Common myeloid progenitor, CD34-positive (primary cell): Measurements from ENCODE around the gene SOX30.
A peak's percentile ranks its signal among the peaks of the same experiment; 100 is the strongest.

ENCODE experiments used
- CTCF ChIA-PET: fragments of 350-600 bp; sonication (Branson Sonifier 250); formaldehyde crosslinking; loops from one replicate; lab custom pipeline; 2021; ENCODE audit warnings: antibody characterized with exemption; lab: Charles Lee
- POLR2A ChIA-PET: fragments of 350-600 bp; sonication (Branson Sonifier 250); formaldehyde crosslinking; loops from one replicate; lab custom pipeline; 2021; ENCODE audit warnings: antibody characterized with exemption; lab: Charles Lee
- DNase-seq, 3 donors: peaks; one replicate each; pipeline versions ENCODE4 v3.0.0 to v3.0.0-alpha.2; 2013
- H3K27ac ChIP-seq, 2 experiments: 1 replicate in 1 of 2; 2 replicates in 1 of 2; pipeline ENCODE4 v1.7.0; 2013; ENCODE audit warnings: inconsistent platforms in 2 of 2, low read length in 2 of 2, mild to moderate bottlenecking in 2 of 2, low read depth in 1 of 2, moderate library complexity in 1 of 2; ENCODE audit not compliant: severe bottlenecking in 2 of 2, insufficient read depth in 1 of 2, poor library complexity in 1 of 2
- H3K27me3 ChIP-seq, 5 experiments: replicated peaks in 2 of 5; 1 replicate in 3 of 5; 2 replicates in 2 of 5; pipeline versions ENCODE4 v1.6.1 to v1.7.0; 2013; ENCODE audit warnings: low read length in 4 of 5, mild to moderate bottlenecking in 2 of 5, moderate library complexity in 2 of 5, inconsistent platforms in 1 of 5; ENCODE audit not compliant: insufficient read depth in 5 of 5, control insufficient read depth in 4 of 5
- H3K36me3 ChIP-seq, 4 experiments: 1 replicate in 2 of 4; 2 replicates in 2 of 4; pipeline versions ENCODE4 v1.6.1 to v1.7.0; 2013; ENCODE audit warnings: low read length in 3 of 4, control low read depth in 1 of 4, mild to moderate bottlenecking in 1 of 4; ENCODE audit not compliant: control insufficient read depth in 4 of 4, insufficient read depth in 4 of 4
- H3K4me1 ChIP-seq, 4 experiments: 1 replicate in 3 of 4; 2 replicates in 1 of 4; pipeline versions ENCODE4 v1.6.1 to v1.7.1; 2013; ENCODE audit warnings: low read length in 3 of 4, mild to moderate bottlenecking in 3 of 4, control low read depth in 1 of 4, inconsistent platforms in 1 of 4, moderate library complexity in 1 of 4; ENCODE audit not compliant: control insufficient read depth in 4 of 4, insufficient read depth in 4 of 4; ENCODE audit errors: control extremely low read depth in 1 of 4
- H3K4me3 ChIP-seq, 7 experiments: 1 replicate in 4 of 7; 2 replicates in 3 of 7; pipeline versions ENCODE4 v1.5.1 to v1.7.0; 2013; ENCODE audit warnings: mild to moderate bottlenecking in 7 of 7, low read length in 6 of 7, moderate library complexity in 6 of 7, inconsistent platforms in 2 of 7, low read depth in 2 of 7, control low read depth in 1 of 7; ENCODE audit not compliant: insufficient read depth in 4 of 7, control insufficient read depth in 1 of 7; ENCODE audit errors: extremely low read depth in 1 of 7
- H3K9me3 ChIP-seq, 5 experiments: 1 replicate in 4 of 5; 2 replicates in 1 of 5; pipeline versions ENCODE4 v1.6.1 to v1.7.1; 2013; ENCODE audit warnings: low read length in 4 of 5, mild to moderate bottlenecking in 2 of 5, inconsistent platforms in 1 of 5, low read depth in 1 of 5, moderate library complexity in 1 of 5; ENCODE audit not compliant: control insufficient read depth in 4 of 5, insufficient read depth in 2 of 5; ENCODE audit errors: control extremely low read depth in 1 of 5
- WGBS: methylation state at CpG from one replicate; pipeline ENCODE4 v1.1.5; 2013; ENCODE audit not compliant: insufficient coverage; 5-methylcytosine and 5-hydroxymethylcytosine counted together

SOX30 gene

DNA sequence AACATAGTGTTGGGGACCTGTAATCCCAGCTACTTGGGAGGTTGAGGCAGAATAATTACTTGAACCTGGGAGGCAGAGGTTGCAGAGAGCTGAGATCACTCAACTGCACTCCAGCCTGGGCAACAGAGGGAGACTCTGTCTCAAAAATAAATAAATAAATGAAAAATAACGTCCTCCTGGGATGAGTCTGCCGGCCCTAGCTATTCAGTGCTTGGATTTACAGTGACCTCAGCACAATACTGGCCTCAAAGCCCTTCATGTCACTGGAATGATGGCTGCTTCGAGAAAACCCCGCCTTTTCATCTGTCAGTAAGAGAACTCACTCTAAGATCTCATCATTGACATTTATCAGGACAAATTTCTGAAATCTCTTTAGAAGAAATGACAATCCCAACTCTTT is 35.5 kb downstream of the SOX30 start:
- POLR2A ChIA-PET = no interaction called here
- WGBS = 90% methylated on average over 2 of the region's 4 CpGs
- Histone ChIP-seq H3K4me1 (peaks cover 0 to 10% (median 0%) of the 10 kb centered on the region in 4 experiments), H3K36me3 (no peaks in the 10 kb centered on the region), H3K4me3 (no peak overlapping the region), H3K27me3 (no peaks in the 10 kb centered on the region), H3K27ac (no peak overlapping the region), H3K9me3 (no peaks in the 10 kb centered on the region)
- DNase-seq = no peak
- CTCF ChIA-PET = interaction anchor here (1.3 kb wide), 1 partner anchor 10 kb away, joined by 4 read pairs; no protein-coding TSS in a partner anchor

DNA sequence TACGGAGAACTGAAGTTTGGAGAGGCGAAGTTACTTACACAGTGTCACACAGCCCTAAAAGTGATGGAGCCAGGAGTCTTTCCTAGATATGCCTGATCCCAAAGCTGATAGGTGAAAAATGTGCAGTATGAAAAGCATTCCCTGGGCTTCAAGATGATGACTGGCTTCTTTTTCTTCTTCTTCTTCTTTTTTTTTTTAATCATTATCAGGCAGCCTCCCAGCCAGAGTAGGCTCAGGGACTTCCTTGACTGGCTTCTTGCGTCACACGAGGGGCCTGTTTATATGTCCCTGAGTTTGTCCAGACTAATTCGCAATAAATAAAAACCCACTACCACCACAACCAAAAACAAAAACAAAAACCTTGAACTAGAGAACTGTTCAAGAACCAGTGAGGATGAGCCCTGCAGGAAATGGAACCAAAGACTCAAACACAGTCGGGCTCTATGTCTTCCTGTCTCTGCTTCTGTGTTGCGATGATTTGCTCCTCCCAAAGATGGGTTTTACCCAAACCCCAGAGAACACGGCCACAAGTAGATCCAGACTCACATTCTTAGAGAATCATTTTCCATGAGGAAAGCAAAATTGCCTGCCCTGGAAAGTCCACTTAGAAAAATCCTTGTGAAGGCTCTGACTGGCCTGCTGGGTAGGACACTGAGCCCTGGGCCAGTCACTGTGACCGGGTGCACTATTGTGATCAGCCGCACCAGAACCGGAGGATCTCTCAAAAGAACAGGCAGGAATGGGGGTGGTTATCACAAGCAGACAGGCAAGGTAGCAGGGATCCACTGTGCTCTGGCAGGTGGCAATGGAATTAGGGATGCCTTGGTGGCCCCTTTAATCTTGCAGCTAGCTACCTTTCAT is 38.6 kb downstream of the SOX30 start:
- POLR2A ChIA-PET = no interaction called here
- peaks cover 0 to 12% (median 2%) of the 10 kb centered on the region in 4 experiments for H3K4me1 ChIP-seq
- H3K36me3 ChIP-seq = no peaks in the 10 kb centered on the region

DNA sequence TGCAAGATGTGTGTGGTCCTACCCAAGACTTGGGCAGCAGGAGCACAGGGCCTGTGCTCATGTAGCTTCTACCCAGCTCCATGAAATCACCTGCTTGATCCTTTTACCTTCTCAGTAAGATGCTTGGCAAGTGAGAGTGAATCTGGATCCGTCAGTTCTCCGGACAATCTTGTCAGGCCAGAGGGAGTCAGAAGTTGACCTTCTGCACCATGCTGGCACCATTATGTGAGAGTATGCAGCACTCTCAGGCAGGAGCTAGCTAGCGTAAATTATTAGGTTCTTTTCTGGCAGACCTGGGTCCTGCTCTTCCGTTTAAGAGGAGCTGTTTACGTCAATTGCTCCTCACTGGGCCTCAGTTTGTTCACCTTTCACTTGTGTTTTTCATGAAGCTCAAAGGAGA is 39.7 kb downstream of the SOX30 start:
- H3K4me1 ChIP-seq = peaks cover 0 to 16% (median 5%) of the 10 kb centered on the region in 4 experiments
- no peaks in the 10 kb centered on the region for H3K27me3 ChIP-seq
- ChIA-PET CTCF (no interaction called here), POLR2A (interaction anchor here (0.6 kb wide), 1 partner anchor 436 kb away, joined by 3 read pairs; no protein-coding TSS in a partner anchor)
- H3K36me3 ChIP-seq = no peaks in the 10 kb centered on the region
- H3K9me3 ChIP-seq = no peaks in the 10 kb centered on the region
- DNase-seq = no peak
- H3K4me3 ChIP-seq = no peak overlapping the region
- 98% methylated on average over 5 of the region's 5 CpGs for WGBS
- no peak overlapping the region for H3K27ac ChIP-seq

More for the DNA sequence above, 38.6 kb downstream of the SOX30 start:
- no peak overlapping the region for H3K27ac ChIP-seq
- 85% methylated on average over 8 of the region's 11 CpGs for WGBS
- H3K4me3 ChIP-seq = no peak overlapping the region
- no peaks in the 10 kb centered on the region for H3K27me3 ChIP-seq
- DNase-seq = peak in 2 of 3 donors; percentile 42 to 50
- H3K9me3 ChIP-seq = no peaks in the 10 kb centered on the region
- CTCF ChIA-PET = no interaction called here

DNA sequence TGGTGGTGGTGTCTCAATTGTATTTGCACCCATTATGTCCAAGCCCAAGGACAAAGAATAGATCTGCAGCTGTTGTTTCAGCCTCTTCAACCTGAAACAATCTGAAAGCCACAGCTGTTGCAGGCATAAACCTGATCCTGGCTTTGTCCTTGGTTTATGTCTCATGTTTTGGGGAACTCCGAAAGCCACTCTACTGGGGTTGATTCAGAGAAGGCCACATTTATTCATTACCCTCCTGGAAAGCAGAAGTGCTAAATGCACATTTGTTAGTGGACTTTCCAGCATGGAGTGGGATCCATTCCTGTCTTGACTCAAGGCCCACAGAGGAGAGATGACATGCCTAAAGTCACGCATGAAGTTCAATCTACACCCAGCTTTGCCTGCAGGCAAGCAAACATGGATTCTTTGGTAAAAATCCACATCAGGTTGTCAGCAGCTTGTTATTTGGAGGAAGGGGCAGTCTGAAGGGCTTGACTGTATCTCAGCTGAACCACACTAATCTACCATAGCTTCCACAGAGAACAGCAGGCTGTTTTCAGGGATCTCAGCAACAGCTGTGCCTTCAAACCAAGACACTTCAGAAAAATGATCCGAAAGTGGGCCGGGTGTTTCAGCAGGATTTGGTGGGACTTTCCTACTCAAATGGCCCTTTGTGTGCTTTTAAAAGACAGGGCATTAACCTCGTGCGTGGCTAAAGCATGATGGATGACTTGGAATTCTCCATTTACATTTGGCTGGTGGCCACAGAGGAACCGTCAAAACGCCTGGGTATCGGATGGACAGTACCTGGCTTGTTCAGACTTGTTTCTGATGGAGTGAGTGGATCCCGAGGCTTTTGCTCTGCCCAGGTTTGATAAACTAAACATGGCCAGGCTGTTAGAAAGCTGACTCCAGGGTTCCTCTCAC is 40.4 kb downstream of the SOX30 start:
- Histone ChIP-seq H3K4me3 (no peak overlapping the region), H3K27me3 (no peaks in the 10 kb centered on the region), H3K4me1 (peaks cover 0 to 20% (median 6%) of the 10 kb centered on the region in 4 experiments), H3K9me3 (no peaks in the 10 kb centered on the region), H3K27ac (no peak overlapping the region), H3K36me3 (no peaks in the 10 kb centered on the region)
- peak in 2 of 3 donors; percentile 55 to 60 for DNase-seq
- CTCF ChIA-PET = no interaction called here
- POLR2A ChIA-PET = interaction anchor here (0.6 kb wide), 1 partner anchor 435 kb away, joined by 3 read pairs; no protein-coding TSS in a partner anchor
- WGBS = 99% methylated on average over 10 of the region's 10 CpGs

DNA sequence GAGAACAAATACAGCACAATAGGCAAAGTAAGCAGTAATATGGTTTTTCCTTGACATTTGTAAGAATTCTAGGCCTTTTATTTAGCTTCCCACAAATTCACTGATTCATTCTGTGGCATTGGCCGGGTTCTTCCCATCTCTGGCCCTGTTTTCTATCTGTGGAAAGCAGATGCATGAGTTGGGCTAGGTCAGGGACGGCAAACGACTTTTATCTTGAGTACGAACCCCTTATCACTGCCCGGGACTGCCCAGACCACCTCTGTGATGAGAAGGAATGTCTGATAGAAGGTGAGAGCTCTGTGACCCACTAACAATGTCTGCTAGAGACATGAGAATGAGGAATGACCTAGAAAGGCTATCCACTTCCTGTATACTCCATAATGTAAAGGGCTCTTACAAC is 41.2 kb downstream of the SOX30 start:
- Histone ChIP-seq H3K4me1 (peaks cover 0 to 20% (median 6%) of the 10 kb centered on the region in 4 experiments), H3K9me3 (no peaks in the 10 kb centered on the region), H3K27ac (no peak overlapping the region), H3K27me3 (no peaks in the 10 kb centered on the region), H3K4me3 (no peak overlapping the region), H3K36me3 (no peaks in the 10 kb centered on the region)
- ChIA-PET POLR2A (no interaction called here), CTCF (no interaction called here)
- DNase-seq = no peak
- 80% methylated on average over 2 of the region's 5 CpGs for WGBS

DNA sequence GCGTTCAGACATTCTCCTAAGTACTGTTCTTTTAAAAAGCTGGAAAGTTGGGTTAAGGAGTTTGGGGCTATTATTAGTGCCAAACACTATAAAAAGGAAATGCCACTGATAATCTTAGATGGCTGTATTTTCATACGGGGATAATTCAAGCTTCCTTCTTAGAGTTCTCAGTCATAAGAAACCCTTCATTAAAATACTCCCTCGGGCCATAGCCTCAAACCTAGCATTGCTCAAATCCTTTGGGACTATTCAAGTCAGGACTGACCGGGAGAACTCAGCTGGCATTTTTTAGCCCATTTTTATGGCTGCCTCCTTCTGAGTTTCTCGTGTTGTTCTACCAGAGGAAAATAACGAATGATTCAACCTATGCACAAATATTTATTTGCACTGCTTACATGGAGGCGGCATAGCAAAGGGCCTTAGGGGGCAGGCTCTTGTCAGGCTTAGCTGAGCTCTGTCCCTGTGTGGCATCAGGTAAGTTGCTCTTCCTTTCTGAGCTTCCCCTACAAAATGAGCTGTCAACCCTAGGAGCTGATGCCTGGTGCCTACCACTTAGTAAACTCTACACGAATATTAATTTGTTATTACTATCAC is 43.2 kb downstream of the SOX30 start:
- Histone ChIP-seq H3K4me3 (no peak overlapping the region), H3K4me1 (peaks cover 0 to 20% (median 6%) of the 10 kb centered on the region in 4 experiments), H3K36me3 (no peaks in the 10 kb centered on the region), H3K27ac (no peak overlapping the region), H3K27me3 (no peaks in the 10 kb centered on the region), H3K9me3 (no peaks in the 10 kb centered on the region)
- DNase-seq = no peak
- 89% methylated on average over 8 of the region's 8 CpGs for WGBS
- POLR2A ChIA-PET = interaction anchor here (1.1 kb wide), 1 partner anchor 13 kb away, joined by 5 read pairs; no protein-coding TSS in a partner anchor
- CTCF ChIA-PET = interaction anchor here (1.2 to 2.1 kb wide), 4 partner anchors 13 to 134 kb away, joined by 3 to 10 read pairs (median 4); no protein-coding TSS in a partner anchor
